Measurements from ENCODE around the gene CATSPERE.
"Not testable (repeated sequence)": the region's sequence is repeated elsewhere in the genome, so short reads cannot be mapped to it uniquely, and the experiment has no call there.

CATSPERE gene

DNA sequence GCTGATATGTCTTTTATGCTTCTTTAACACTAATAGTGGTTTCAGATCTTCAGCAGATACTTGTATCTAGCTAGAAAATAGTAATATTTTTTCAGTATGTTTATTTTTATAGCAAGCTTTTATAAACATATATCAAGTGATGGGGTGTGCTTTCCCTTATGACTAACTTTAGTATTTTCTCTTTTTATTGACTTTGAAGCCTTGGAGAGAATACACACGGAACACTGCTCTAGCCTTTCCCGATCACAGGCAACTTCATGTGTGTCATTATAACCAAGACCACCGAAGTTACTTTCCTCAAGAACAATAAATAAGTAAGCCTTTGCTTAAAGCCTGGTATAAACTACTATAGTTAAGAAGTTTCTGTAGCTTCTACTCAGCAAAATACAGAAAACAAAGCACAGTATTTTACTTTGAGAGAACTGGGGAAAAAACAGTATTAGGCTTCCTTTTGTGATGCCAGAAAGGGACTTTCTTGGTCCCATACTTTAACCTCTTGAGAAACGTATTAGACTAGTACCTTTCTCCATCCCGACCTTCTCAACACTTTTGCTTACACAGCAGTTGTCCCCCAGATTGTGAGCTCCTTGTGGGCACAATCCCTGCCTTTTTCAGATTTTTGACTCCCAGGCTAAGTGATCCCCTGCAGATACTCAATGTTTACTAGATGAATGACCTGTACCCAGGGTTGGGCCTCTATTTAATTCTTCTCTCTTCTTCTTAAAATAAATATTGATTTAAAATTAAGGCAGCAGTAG, 12.6 kb upstream of the CATSPERE start:
- no peak for DNase-seq (ENCODE audit: low read depth)

DNA sequence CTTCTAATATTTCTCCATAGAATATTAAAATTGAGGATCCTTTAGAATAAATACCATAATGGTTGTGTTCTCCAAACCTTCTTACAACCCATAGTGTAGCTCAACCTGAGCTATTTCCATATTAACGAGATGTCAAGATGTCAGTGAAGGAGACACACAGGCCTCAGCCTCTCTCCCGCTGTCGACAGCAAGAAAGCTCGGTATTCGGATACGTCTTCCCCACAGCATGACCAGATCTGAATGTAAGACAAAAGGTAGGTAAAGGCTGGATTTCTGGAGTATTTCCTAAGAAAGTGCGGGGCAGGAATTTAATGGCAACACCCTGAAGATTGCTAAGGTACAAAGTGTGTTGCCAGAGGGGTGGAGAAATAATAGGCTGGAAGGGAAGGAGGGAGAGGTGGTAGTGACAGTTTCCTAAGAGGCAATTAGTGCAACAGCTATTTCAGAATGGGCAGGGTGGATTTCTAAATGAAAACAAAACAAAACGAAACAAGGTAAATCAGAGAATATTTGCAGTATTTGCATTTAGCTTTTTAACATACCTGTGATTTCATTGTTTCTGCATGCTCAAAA, 11.1 kb upstream of the CATSPERE start:
- DNase-seq (ENCODE audit: low read depth): no peak

DNA sequence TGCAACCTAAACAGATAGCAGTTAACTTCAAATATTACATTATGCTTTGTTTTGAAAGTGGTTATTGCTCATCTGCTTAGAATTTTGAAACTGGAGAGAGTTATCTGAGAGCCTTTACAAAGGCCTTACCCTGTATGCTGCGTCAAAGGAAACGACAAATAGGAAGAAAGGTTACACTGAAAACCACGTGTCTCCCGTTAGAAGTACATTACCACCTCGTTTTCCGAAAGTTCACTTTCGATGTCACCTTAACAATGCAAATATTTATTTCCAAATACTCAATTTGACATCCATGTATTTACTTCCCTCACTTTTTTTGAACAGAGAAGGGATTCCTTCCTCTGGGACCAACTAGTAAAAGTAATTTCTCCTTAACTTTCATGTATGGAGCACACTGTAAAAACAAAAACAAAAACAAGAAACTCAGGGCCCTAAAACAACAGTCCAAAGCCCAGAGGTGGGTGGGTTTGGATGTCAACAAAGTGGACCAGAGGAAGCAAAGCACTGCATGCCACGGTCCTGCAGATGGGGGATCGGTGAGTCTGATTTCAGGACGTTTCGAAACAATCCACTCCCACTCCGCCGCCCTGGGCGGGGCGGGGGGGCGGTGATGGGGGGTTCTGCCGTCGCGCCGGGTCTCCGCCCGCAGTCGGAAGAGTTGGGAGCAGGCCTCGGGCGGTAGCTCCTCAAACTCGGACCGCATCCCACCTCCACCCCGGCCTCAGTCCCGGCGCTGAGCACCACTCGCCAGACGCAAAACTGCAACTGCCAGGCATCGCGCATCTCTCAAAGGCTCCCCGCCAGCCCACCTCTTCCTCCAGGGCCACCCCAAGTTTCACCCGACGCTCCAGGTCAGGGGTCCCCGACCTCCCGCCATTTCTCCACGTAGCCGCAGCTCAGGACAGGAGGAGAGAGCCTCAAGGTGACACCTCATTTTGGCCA, 10.2 kb upstream of the CATSPERE start:
- DNase-seq (ENCODE audit: low read depth): peak; percentile 55

DNA sequence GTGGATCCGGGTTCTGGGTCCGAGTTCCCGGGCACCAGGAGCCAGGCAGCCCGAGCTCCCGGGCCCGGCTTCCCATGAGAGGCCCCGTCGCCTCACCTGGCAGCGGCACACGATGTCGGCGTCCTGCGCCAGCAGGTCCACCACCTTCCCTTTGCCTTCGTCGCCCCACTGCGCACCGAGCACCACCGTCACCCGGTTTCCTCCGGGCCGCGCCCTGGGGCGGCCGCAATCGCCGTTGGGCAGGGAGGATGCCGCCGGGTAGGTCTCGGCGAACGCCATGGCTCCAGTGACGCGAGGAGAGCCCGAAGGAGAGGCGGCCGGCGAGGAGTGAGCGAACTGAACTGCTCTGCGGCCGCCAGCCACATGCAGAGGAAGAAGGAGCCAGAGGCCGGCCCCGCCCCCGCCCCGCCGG, 9.5 kb upstream of the CATSPERE start, which contains the start of gene ADSS2:
Gene ADSS2, minus strand, starts transcription at position 371 of the 412 bp plus-strand sequence. Its CDS starts 92 bp downstream, at position 279.
- no peak for DNase-seq (ENCODE audit: low read depth)

DNA sequence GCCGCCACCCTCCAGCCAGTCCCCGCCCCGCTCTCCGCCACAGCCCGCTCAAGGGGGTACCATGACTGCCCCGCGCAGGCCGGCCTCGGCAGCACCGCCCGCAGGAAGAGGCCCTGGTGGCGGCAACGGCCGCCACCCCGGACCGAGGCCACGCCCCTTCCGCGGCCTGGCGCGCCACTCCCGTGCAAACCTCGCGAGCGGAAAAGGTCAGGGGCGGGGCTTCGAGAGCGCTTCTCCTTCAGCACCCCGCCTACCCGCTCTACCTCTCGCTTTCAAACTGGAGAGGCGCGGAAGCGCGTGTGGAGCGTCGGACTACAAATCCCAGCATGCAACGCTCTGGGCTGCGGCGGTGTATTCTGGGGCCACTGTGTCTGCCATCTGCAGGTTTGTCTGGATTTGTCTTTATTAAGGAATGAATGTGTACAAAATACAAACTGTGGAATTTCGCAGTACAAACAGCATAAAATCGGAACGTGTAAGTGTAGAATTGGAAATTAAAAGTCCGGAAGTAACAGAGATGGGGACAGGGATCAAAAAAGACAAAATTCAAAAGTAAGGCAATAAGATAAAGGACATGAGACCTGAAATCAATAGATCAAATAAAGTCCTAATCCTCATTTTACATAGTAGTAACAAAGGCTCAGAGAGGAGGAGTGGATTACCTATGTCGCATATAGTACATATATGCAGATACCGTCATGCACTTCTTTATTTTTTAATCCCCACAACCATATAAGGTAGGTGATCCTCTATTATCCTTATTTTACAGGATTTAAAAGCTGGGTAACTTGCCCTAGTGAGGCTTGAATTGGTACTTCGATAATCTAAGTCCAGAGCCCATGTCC, 8.9 kb upstream of the CATSPERE start:
- peak; percentile 99 for DNase-seq (ENCODE audit: low read depth)

GRCh38 chr1:244454412-244454811, 6.7 kb upstream of the CATSPERE start:
- DNase-seq (ENCODE audit: low read depth): no peak

- no peak for DNase-seq (ENCODE audit: low read depth)
Measured at GRCh38 chr1:244456586-244456985, 4.5 kb upstream of the CATSPERE start.

DNA sequence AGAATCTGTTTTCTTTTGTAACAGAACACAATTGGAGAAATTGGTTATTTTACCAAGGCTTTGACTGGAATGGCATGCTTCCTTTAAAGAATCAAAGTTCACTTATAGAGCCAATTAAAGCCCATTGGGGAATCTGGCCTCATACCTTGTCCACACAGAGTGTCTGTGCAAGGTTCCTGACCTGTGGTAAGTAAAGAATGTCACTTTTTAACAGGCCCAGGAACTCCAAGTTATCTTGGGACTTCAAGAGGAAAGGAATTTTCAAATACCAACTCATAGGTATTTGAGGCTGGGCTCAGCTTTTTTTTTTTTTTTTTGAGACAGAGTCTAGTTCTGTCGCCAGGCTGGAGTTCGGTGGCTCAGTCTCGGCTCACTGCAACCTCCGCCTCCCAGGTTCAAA, 2.3 kb upstream of the CATSPERE start:
- no peak for DNase-seq (ENCODE audit: low read depth)

DNA sequence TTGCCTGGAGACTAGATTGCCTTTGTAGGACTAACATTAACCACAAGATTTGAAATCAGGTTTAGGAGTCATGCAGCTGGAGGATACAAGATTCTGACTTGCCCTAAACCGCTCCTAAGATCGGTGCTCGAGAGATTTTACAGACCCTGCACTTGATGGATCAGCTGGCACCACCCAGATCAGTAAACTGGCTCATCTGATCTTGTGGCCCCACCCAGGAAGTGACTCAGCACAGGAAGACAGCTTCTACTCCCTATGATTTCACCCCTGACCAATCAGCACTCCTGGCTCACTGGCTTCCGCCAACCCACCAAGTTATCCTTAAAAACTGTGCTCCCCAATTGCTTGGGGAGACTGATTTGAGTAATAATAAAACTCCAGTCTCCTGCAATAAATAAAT, 876 bp upstream of the CATSPERE start:
- peak; percentile 6 for DNase-seq (ENCODE audit: low read depth)

DNA sequence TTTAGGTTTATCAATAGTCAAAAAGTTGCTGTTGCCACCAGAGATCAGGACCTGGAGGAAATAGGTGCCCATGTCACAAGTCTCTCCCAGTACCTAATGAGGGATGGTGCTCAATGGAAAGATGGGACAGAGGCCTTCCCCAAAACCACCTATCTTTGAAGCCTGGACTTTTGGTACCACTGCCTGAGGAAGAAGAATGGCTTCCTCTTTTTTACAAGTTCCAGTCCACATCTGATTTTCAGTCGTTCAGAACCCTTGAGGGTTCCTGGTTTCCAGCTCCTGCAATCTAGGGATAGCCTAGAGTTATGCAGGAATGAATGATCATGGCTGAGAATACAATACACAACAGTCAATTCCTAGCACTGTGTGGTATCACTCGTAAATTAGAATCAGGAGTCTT, 5.7 kb downstream of the CATSPERE start:
- DNase-seq (ENCODE audit: low read depth): no peak

- no peak for DNase-seq (ENCODE audit: low read depth)
Measured at GRCh38 chr1:244473059-244473605, 12.1 kb downstream of the CATSPERE start.

DNA sequence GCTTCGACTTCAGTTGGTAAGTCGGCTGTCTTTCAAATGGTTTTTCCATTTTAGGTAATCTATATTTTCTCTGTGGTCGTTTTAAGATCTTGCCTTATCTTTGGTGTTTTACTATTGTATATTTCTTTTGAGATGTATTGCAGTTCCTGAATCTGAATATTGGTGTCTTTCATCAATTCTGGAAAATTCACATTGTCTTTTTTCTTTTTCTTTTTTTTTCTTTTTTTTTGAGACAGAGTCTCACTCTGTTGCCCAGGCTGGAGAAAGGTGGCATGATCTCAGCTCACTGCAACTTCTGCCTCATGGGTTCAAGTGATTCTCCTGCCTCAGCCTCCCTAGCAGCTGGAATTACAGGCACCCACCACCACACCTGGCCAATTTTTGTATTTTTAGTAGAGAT, 23.9 kb downstream of the CATSPERE start:
- not testable (repeated sequence) for DNase-seq (ENCODE audit: low read depth)

DNA sequence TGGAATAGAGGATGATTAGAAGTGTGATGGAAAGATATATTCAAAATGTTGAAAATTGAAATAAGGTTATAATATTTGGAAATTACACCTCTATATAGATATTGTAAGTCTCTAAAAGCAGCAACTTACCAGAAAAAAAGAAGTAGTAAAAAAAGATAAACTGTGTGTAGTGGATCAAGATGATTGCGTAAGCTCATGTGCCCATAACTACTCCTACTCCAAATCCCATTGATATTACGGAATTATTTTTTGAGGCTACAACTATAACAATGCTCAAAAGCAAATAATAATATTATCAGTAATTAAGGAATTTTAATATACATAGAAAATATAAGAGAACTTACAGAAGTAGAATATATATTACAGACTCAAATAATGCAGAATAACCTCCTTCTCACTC, 33.6 kb downstream of the CATSPERE start:
- no peak for DNase-seq (ENCODE audit: low read depth)

DNA sequence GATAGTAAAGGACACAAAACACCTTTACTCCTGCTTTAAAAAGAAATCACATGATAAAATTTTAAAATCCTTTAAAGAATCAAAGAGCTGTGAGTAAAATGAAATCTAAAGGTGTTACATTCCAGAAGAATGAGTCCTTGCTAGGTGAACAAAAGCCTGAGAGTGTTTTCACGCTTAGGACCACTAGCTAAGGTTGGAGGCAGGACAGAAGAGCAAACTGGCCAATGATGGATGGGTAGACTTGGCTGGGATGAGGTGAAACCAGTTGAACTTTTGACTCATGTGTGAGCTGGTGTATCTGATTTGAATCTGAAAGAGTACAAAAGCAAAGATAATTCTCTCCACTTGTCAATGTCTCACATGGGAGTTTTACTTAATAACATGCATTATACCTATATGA, 35.1 kb downstream of the CATSPERE start:
- no peak for DNase-seq (ENCODE audit: low read depth)

DNA sequence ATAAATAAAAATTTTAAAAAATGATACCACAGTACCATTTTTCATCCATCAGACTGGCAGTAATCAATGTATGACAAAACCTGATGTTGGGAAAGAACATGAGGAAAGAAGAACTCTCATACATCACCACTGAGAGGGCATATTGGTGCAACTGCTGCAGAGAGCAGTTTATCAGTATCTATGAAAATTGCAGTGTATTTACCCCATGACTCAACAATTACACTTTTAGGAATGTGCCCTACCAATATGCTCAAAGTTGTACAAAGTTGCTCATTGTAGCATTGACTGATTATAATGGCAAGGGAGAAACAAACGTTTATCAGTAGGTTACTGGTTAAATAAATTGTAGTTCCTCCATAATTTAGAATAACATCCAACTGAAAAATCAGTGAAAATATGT, 36.7 kb downstream of the CATSPERE start:
- no peak for DNase-seq (ENCODE audit: low read depth)

DNA sequence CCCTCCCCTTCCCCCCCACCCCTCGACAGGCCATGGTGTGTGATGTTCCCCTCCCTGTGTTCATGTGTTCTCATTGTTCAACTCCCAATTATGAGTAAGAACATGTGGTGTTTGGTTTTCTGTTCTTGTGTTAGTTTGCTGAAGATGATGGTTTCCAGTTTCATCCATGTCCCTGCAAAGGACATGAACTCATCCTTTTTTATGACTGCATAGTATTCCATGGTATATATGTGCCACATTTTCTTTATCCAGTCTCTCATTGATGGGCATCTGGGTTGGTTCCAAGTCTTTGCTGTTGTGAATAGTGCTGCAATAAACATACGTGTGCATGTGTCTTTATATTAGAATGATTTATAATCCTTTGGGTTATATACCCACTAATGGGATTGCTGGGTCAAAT, 38.4 kb downstream of the CATSPERE start:
- not testable (repeated sequence) for DNase-seq (ENCODE audit: low read depth)

DNA sequence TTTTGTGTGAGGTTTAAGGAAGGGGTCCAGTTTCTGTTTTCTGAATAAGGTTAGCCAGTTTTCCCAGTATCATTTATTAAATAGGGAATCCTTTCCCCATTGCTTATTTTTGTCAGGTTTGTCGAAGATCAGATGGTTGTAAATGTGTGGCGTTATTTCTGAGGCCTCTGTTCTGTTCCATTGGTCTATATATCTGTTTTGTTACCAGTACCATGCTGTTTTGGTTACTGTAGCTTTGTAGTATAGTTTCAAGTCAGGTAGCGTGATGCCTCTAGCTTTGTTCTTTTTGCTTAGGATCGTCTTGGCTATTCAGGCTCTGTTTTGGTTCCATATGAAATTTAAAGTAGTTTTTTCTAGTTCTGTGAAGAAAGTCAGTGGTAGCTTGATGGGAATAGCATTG, 39.4 kb downstream of the CATSPERE start:
- not testable (repeated sequence) for DNase-seq (ENCODE audit: low read depth)

GRCh38 chr1:244502630-244503029, 41.6 kb downstream of the CATSPERE start:
- no peak for DNase-seq (ENCODE audit: low read depth)

GRCh38 chr1:244513493-244513892, 52.4 kb downstream of the CATSPERE start:
- no peak for DNase-seq (ENCODE audit: low read depth)

GRCh38 chr1:244515680-244516079, 54.6 kb downstream of the CATSPERE start:
- no peak for DNase-seq (ENCODE audit: low read depth)

DNA sequence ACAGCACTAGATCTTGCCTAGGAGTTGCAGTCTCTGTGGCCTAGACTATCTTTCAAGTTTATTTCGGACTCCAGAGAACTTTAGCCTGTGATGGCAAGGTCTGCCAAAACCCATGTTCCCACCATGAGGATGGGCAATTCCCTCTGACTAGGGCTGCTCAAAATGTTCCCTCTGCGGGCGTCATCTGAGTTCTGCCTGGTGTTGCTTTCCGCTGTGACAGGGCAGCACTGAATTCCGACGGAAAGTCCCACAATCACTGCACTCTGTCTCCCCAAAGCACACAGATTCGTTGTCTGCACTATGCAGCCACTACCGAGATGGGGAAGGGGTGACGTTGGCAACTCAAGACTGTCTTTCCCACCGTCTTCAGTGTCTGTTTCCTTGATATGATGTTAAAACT, 75.2 kb downstream of the CATSPERE start:
- no peak for DNase-seq (ENCODE audit: low read depth)

Data from stimulated activated CD4-positive, alpha-beta T cell treated with anti-CD3 and anti-CD28 coated beads, Interleukin-2, amount 100 ng/mL, for 4 hours (primary cell).